Measurements from ENCODE around the gene TCOF1.

Gene TCOF1

GRCh38 chr5:150325426-150325825 lies 32.1 kb upstream of the TCOF1 start:
- Histone ChIP-seq H3K36me3 (ENCODE audit: control insufficient read depth in 1 of 2, insufficient read depth in 2 of 2, low read depth in 1 of 2, low read length in 2 of 2) (no peaks in the 10 kb centered on the region), H4K8ac (ENCODE audit: low read length) (no peak overlapping the region), H4K91ac (ENCODE audit: low read length) (peak overlapping the region; percentile 25), H3K4me3 (ENCODE audit: insufficient read depth in 1 of 2, low read depth in 1 of 2, low read length in 2 of 2) (no peak overlapping the region), H3K4me2 (ENCODE audit: low read length, poor library complexity, severe bottlenecking) (no peak overlapping the region), H2BK12ac (ENCODE audit: low read length in 2 of 2) (peak overlapping the region in 1 of 2 experiments; percentile 30), H3K9me3 (ENCODE audit: control insufficient read depth, low read length) (no peaks in the 10 kb centered on the region), H2BK120ac (ENCODE audit: low read depth, low read length) (no peak overlapping the region), H2AFZ (ENCODE audit: low read depth, low read length) (no peak overlapping the region), H3K9ac (ENCODE audit: low read length) (no peak overlapping the region), H3K4me1 (ENCODE audit: control insufficient read depth, insufficient read depth, low read depth, low read length) (no peaks in the 10 kb centered on the region), H3K27ac (ENCODE audit: low read length, poor library complexity, severe bottlenecking) (no peak overlapping the region), H3K4ac (ENCODE audit: low read depth in 1 of 2, low read length in 2 of 2) (peak overlapping the region in 1 of 2 experiments; percentile 16), H3K14ac (ENCODE audit: low read length in 2 of 2) (no peak overlapping the region), H3K79me1 (replicated peaks; ENCODE audit: low read length, poor library complexity, severe bottlenecking) (no peaks in the 10 kb centered on the region), H2BK5ac (ENCODE audit: low read depth, low read length, poor library complexity, severe bottlenecking) (no peak overlapping the region), H2AK5ac (ENCODE audit: low read length, severe bottlenecking) (no peak overlapping the region), H3K18ac (ENCODE audit: low read depth in 1 of 2, low read length in 2 of 2) (peak overlapping the region in 1 of 2 experiments; percentile 30), H3K27me3 (ENCODE audit: control insufficient read depth in 1 of 2, insufficient read depth in 1 of 2, low read length in 2 of 2) (no peaks in the 10 kb centered on the region), H2BK15ac (ENCODE audit: low read depth, poor library complexity, severe bottlenecking) (peak overlapping the region; percentile 34), H3K23ac (ENCODE audit: low read length in 2 of 2) (no peak overlapping the region)
- no peak for DNase-seq
- whole genome bisulfite sequencing = 92% methylated on average over 4 of the region's 4 CpGs

DNA sequence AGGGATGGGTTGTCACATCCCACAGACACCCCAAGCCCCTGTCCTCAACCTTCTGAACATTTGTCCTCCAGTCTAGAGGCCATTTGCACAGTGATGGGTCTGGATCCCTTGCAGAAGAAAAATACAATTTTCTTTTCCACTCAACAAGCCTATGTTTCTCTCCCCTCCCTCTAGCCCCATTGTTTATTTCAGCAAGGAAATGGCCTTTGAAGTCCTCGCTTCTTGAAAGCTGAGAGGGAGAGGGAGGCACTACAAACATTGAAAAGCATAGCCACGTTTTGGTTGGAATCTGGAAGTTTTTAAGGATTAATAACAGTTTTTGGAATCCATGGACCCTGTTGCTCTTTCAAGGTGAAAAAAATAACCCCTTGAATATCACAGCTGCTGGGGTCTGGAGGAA lies 30.8 kb upstream of the TCOF1 start:
- Histone ChIP-seq H3K4me2 (ENCODE audit: low read length, poor library complexity, severe bottlenecking) (no peak overlapping the region), H2BK120ac (ENCODE audit: low read depth, low read length) (no peak overlapping the region), H3K27ac (ENCODE audit: low read length, poor library complexity, severe bottlenecking) (no peak overlapping the region), H3K14ac (ENCODE audit: low read length in 2 of 2) (no peak overlapping the region), H3K4me1 (ENCODE audit: control insufficient read depth, insufficient read depth, low read depth, low read length) (no peaks in the 10 kb centered on the region), H3K9me3 (ENCODE audit: control insufficient read depth, low read length) (no peaks in the 10 kb centered on the region), H3K4ac (ENCODE audit: low read depth in 1 of 2, low read length in 2 of 2) (no peak overlapping the region), H3K18ac (ENCODE audit: low read depth in 1 of 2, low read length in 2 of 2) (peak overlapping the region in 1 of 2 experiments; percentile 14), H3K23ac (ENCODE audit: low read length in 2 of 2) (no peak overlapping the region), H3K4me3 (ENCODE audit: insufficient read depth in 1 of 2, low read depth in 1 of 2, low read length in 2 of 2) (no peak overlapping the region), H3K36me3 (ENCODE audit: control insufficient read depth in 1 of 2, insufficient read depth in 2 of 2, low read depth in 1 of 2, low read length in 2 of 2) (no peaks in the 10 kb centered on the region), H2BK15ac (ENCODE audit: low read depth, poor library complexity, severe bottlenecking) (no peak overlapping the region), H3K79me1 (replicated peaks; ENCODE audit: low read length, poor library complexity, severe bottlenecking) (no peaks in the 10 kb centered on the region), H2AK5ac (ENCODE audit: low read length, severe bottlenecking) (no peak overlapping the region), H4K8ac (ENCODE audit: low read length) (no peak overlapping the region), H2BK5ac (ENCODE audit: low read depth, low read length, poor library complexity, severe bottlenecking) (no peak overlapping the region), H4K91ac (ENCODE audit: low read length) (no peak overlapping the region), H3K9ac (ENCODE audit: low read length) (no peak overlapping the region), H3K27me3 (ENCODE audit: control insufficient read depth in 1 of 2, insufficient read depth in 1 of 2, low read length in 2 of 2) (no peaks in the 10 kb centered on the region), H2BK12ac (ENCODE audit: low read length in 2 of 2) (no peak overlapping the region), H2AFZ (ENCODE audit: low read depth, low read length) (no peak overlapping the region)
- 19% methylated on average over 2 of the region's 2 CpGs for WGBS
- DNase-seq = no peak

- Histone ChIP-seq H3K9ac (ENCODE audit: low read length) (no peak overlapping the region), H2AK5ac (ENCODE audit: low read length, severe bottlenecking) (no peak overlapping the region), H2BK120ac (ENCODE audit: low read depth, low read length) (no peak overlapping the region), H3K18ac (ENCODE audit: low read depth in 1 of 2, low read length in 2 of 2) (peak overlapping the region in 1 of 2 experiments; percentile 30), H2BK12ac (ENCODE audit: low read length in 2 of 2) (peak overlapping the region; percentile 9 to 76), H3K36me3 (ENCODE audit: control insufficient read depth in 1 of 2, insufficient read depth in 2 of 2, low read depth in 1 of 2, low read length in 2 of 2) (no peaks in the 10 kb centered on the region), H3K27me3 (ENCODE audit: control insufficient read depth in 1 of 2, insufficient read depth in 1 of 2, low read length in 2 of 2) (no peaks in the 10 kb centered on the region), H3K4me1 (ENCODE audit: control insufficient read depth, insufficient read depth, low read depth, low read length) (no peaks in the 10 kb centered on the region), H3K4me2 (ENCODE audit: low read length, poor library complexity, severe bottlenecking) (no peak overlapping the region), H3K9me3 (ENCODE audit: control insufficient read depth, low read length) (no peaks in the 10 kb centered on the region), H4K91ac (ENCODE audit: low read length) (no peak overlapping the region), H3K4me3 (ENCODE audit: insufficient read depth in 1 of 2, low read depth in 1 of 2, low read length in 2 of 2) (no peak overlapping the region), H4K8ac (ENCODE audit: low read length) (peak overlapping the region; percentile 13), H2BK5ac (ENCODE audit: low read depth, low read length, poor library complexity, severe bottlenecking) (no peak overlapping the region), H3K27ac (ENCODE audit: low read length, poor library complexity, severe bottlenecking) (no peak overlapping the region), H3K4ac (ENCODE audit: low read depth in 1 of 2, low read length in 2 of 2) (peak overlapping the region in 1 of 2 experiments; percentile 17), H3K79me1 (replicated peaks; ENCODE audit: low read length, poor library complexity, severe bottlenecking) (no peaks in the 10 kb centered on the region), H2AFZ (ENCODE audit: low read depth, low read length) (no peak overlapping the region), H3K14ac (ENCODE audit: low read length in 2 of 2) (no peak overlapping the region), H2BK15ac (ENCODE audit: low read depth, poor library complexity, severe bottlenecking) (no peak overlapping the region), H3K23ac (ENCODE audit: low read length in 2 of 2) (no peak overlapping the region)
- no peak for DNase-seq
- 86% methylated on average over 2 of the region's 3 CpGs for WGBS
These were observed 30.4 kb upstream of the TCOF1 start for GRCh38 chr5:150327139-150327538.

DNA sequence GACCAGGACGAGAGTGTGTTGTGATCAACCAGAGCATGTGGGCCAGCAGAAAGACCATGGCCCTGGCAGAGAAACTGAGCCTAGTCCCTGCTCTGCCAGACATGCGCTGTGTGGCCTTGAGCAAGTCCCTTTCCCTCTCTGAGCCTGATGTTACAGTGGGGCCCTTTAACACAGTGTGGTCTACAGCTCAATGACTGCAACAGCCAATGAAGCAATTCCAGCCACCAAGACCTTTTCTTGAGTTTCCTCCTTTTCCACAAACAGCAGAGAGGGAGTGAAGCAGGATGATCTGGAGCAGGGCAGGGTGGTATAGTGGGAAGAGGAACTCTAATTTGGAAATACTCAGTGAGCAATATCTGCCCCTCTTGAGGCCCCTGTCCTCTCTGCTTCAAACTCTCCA lies 29.0 kb upstream of the TCOF1 start:
- no peak overlapping the region for H2BK120ac ChIP-seq (ENCODE audit: low read depth, low read length)
- no peak overlapping the region for H2BK15ac ChIP-seq (ENCODE audit: low read depth, poor library complexity, severe bottlenecking)
- no peaks in the 10 kb centered on the region for H3K36me3 ChIP-seq (ENCODE audit: control insufficient read depth in 1 of 2, insufficient read depth in 2 of 2, low read depth in 1 of 2, low read length in 2 of 2)

More for the DNA sequence above, 29.0 kb upstream of the TCOF1 start:
- Histone ChIP-seq H4K8ac (ENCODE audit: low read length) (no peak overlapping the region), H2BK5ac (ENCODE audit: low read depth, low read length, poor library complexity, severe bottlenecking) (no peak overlapping the region), H3K27ac (ENCODE audit: low read length, poor library complexity, severe bottlenecking) (no peak overlapping the region), H3K9ac (ENCODE audit: low read length) (no peak overlapping the region), H4K91ac (ENCODE audit: low read length) (peak overlapping the region; percentile 34), H3K9me3 (ENCODE audit: control insufficient read depth, low read length) (no peaks in the 10 kb centered on the region), H2BK12ac (ENCODE audit: low read length in 2 of 2) (peak overlapping the region in 1 of 2 experiments; percentile 29), H3K4me2 (ENCODE audit: low read length, poor library complexity, severe bottlenecking) (no peak overlapping the region), H3K4me3 (ENCODE audit: insufficient read depth in 1 of 2, low read depth in 1 of 2, low read length in 2 of 2) (no peak overlapping the region), H3K79me1 (replicated peaks; ENCODE audit: low read length, poor library complexity, severe bottlenecking) (no peaks in the 10 kb centered on the region), H3K14ac (ENCODE audit: low read length in 2 of 2) (no peak overlapping the region), H3K4ac (ENCODE audit: low read depth in 1 of 2, low read length in 2 of 2) (no peak overlapping the region), H3K27me3 (ENCODE audit: control insufficient read depth in 1 of 2, insufficient read depth in 1 of 2, low read length in 2 of 2) (no peaks in the 10 kb centered on the region), H2AFZ (ENCODE audit: low read depth, low read length) (no peak overlapping the region), H2AK5ac (ENCODE audit: low read length, severe bottlenecking) (no peak overlapping the region), H3K4me1 (ENCODE audit: control insufficient read depth, insufficient read depth, low read depth, low read length) (no peaks in the 10 kb centered on the region), H3K18ac (ENCODE audit: low read depth in 1 of 2, low read length in 2 of 2) (no peak overlapping the region), H3K23ac (ENCODE audit: low read length in 2 of 2) (no peak overlapping the region)
- no peak for DNase-seq
- WGBS = 97% methylated on average over 2 of the region's 2 CpGs

Measured in mesenchymal stem cell (in vitro differentiated cells and primary cell).